BLaER1 treated with 17β-estradiol and CSF1 and Interleukin-3, amounts not matched to agents 10 nM and 100 nM (cell line): ENCODE measurements around the gene SPATA7.
A peak's percentile ranks its signal among the peaks of the same experiment; 100 is the strongest.
"Not testable (repeated sequence)": the region's sequence is repeated elsewhere in the genome, so short reads cannot be mapped to it uniquely, and the experiment has no call there.

Experiments used
- H3K27ac ChIP-seq, 11 experiments: shearing (Covaris generic); formaldehyde crosslinking; 2 replicates each; pipeline ENCODE4 v1.8.1; 2022
- H3K27me3 ChIP-seq, 11 experiments: shearing (Covaris generic); formaldehyde crosslinking; 2 replicates each; pipeline ENCODE4 v1.8.1; 2022
- H3K36me3 ChIP-seq, 11 experiments: shearing (Covaris generic); formaldehyde crosslinking; 2 replicates each; pipeline ENCODE4 v1.8.1; 2022
- H3K4me1 ChIP-seq, 10 experiments: shearing (Covaris generic); formaldehyde crosslinking; 2 replicates each; pipeline ENCODE4 v1.8.1; 2022
- H3K4me2 ChIP-seq, 11 experiments: shearing (Covaris generic); formaldehyde crosslinking; 2 replicates each; pipeline ENCODE4 v1.8.1; 2022
- H3K4me3 ChIP-seq, 10 experiments: shearing (Covaris generic); formaldehyde crosslinking; 2 replicates each; pipeline ENCODE4 v1.8.1; 2022
- H3K9ac ChIP-seq, 11 experiments: shearing (Covaris generic); formaldehyde crosslinking; 2 replicates each; pipeline ENCODE4 v1.8.1; 2022
- H3K9me3 ChIP-seq, 11 experiments: shearing (Covaris generic); formaldehyde crosslinking; replicated peaks in 1 of 11; 2 replicates each; pipeline ENCODE4 v1.8.1; 2022
- H4K20me1 ChIP-seq, 11 experiments: shearing (Covaris generic); formaldehyde crosslinking; 2 replicates each; pipeline ENCODE4 v1.8.1; 2022
- Cebpa-rat ChIP-seq, 11 experiments: shearing (Covaris generic); IDR thresholded peaks; 2 replicates each; pipeline ENCODE4 v1.8.1; 2022

The SPATA7 gene

GRCh38 chr14:88359500-88359899, 26.0 kb upstream of the SPATA7 start:
- H3K4me2 ChIP-seq = peak overlapping the region in 4 of 11 experiments; percentile 6 to 38 (median 22); a peak in 6 of 22 replicates
- TF ChIP-seq Cebpa-rat (IDR thresholded peaks at IDR 0.05) = no peak
- H4K20me1 ChIP-seq = no peaks in the 10 kb centered on the region
- peaks cover 21 to 48% (median 38%) of the 10 kb centered on the region in 11 experiments for H3K9me3 ChIP-seq
- H3K27ac ChIP-seq = no peak overlapping the region
- H3K4me1 ChIP-seq = peaks cover 0 to 17% (median 0%) of the 10 kb centered on the region in 10 experiments; a peak in 5 of 20 replicates
- peaks cover 0 to 7% (median 0%) of the 10 kb centered on the region in 11 experiments; a peak in 2 of 22 replicates for H3K36me3 ChIP-seq
- no peak overlapping the region for H3K4me3 ChIP-seq
- no peak overlapping the region for H3K9ac ChIP-seq
- H3K27me3 ChIP-seq = no peaks in the 10 kb centered on the region

- Histone ChIP-seq H3K9ac (no peak overlapping the region), H3K4me2 (no peak overlapping the region), H3K4me1 (peaks cover 0 to 16% (median 0%) of the 10 kb centered on the region in 10 experiments; a peak in 5 of 20 replicates), H3K4me3 (no peak overlapping the region), H3K27ac (no peak overlapping the region), H3K9me3 (peaks cover 13 to 37% (median 25%) of the 10 kb centered on the region in 11 experiments), H3K27me3 (no peaks in the 10 kb centered on the region), H4K20me1 (no peaks in the 10 kb centered on the region), H3K36me3 (peaks cover 0 to 7% (median 0%) of the 10 kb centered on the region in 11 experiments; a peak in 2 of 22 replicates)
- no peak for TF ChIP-seq Cebpa-rat (IDR thresholded peaks at IDR 0.05)
These were observed 21.8 kb upstream of the SPATA7 start for GRCh38 chr14:88363644-88364043.

- Histone ChIP-seq H4K20me1 (no peaks in the 10 kb centered on the region), H3K4me2 (no peak overlapping the region), H3K9me3 (peaks cover 13 to 26% (median 21%) of the 10 kb centered on the region in 11 experiments), H3K4me1 (peaks cover 0 to 5% (median 0%) of the 10 kb centered on the region in 10 experiments; a peak in 5 of 20 replicates), H3K27ac (no peak overlapping the region), H3K36me3 (peaks cover 0 to 7% (median 0%) of the 10 kb centered on the region in 11 experiments; a peak in 2 of 22 replicates), H3K27me3 (no peaks in the 10 kb centered on the region), H3K4me3 (no peak overlapping the region), H3K9ac (no peak overlapping the region)
- no peak for TF ChIP-seq Cebpa-rat (IDR thresholded peaks at IDR 0.05)
These were observed 20.6 kb upstream of the SPATA7 start for GRCh38 chr14:88364710-88365413.

GRCh38 chr14:88369496-88369895, 16.0 kb upstream of the SPATA7 start:
- Histone ChIP-seq H3K4me2 (no peak overlapping the region), H3K9ac (no peak overlapping the region), H3K4me1 (no peaks in the 10 kb centered on the region), H4K20me1 (no peaks in the 10 kb centered on the region), H3K27ac (no peak overlapping the region), H3K27me3 (no peaks in the 10 kb centered on the region), H3K9me3 (peaks cover 1 to 16% (median 7%) of the 10 kb centered on the region in 11 experiments; a peak in 18 of 22 replicates), H3K4me3 (no peak overlapping the region), H3K36me3 (no peaks in the 10 kb centered on the region)
- TF ChIP-seq Cebpa-rat (IDR thresholded peaks at IDR 0.05) = no peak

GRCh38 chr14:88379706-88380343, 5.6 kb upstream of the SPATA7 start:
- H3K9ac ChIP-seq = no peak overlapping the region

GRCh38 chr14:88380405-88380804, 5.1 kb upstream of the SPATA7 start:
- H3K9me3 ChIP-seq = peaks cover 8 to 17% (median 15%) of the 10 kb centered on the region in 11 experiments; a peak in 15 of 22 replicates
- no peak overlapping the region for H3K4me3 ChIP-seq
- peaks cover 12 to 23% (median 15%) of the 10 kb centered on the region in 10 experiments; a peak in 19 of 20 replicates for H3K4me1 ChIP-seq
- no peak overlapping the region for H3K9ac ChIP-seq
- H3K36me3 ChIP-seq = no peaks in the 10 kb centered on the region
- no peak overlapping the region for H3K27ac ChIP-seq
- H4K20me1 ChIP-seq = no peaks in the 10 kb centered on the region
- no peaks in the 10 kb centered on the region for H3K27me3 ChIP-seq
- H3K4me2 ChIP-seq = peak overlapping the region in 2 of 11 experiments; percentile 18 to 19; a peak in 1 of 22 replicates
- TF ChIP-seq Cebpa-rat (IDR thresholded peaks at IDR 0.05) = no peak

More at GRCh38 chr14:88379706-88380343, 5.6 kb upstream of the SPATA7 start:
- H3K4me1 ChIP-seq = peaks cover 12 to 21% (median 14%) of the 10 kb centered on the region in 10 experiments; a peak in 19 of 20 replicates
- peak overlapping the region in 5 of 11 experiments; percentile 2 to 19 (median 7); a peak in 2 of 22 replicates for H3K4me2 ChIP-seq
- no peak overlapping the region for H3K27ac ChIP-seq
- no peaks in the 10 kb centered on the region for H3K27me3 ChIP-seq
- H3K4me3 ChIP-seq = no peak overlapping the region
- H4K20me1 ChIP-seq = no peaks in the 10 kb centered on the region
- peaks cover 10 to 22% (median 18%) of the 10 kb centered on the region in 11 experiments; a peak in 18 of 22 replicates for H3K9me3 ChIP-seq
- TF ChIP-seq Cebpa-rat (IDR thresholded peaks at IDR 0.05) = no peak
- no peaks in the 10 kb centered on the region for H3K36me3 ChIP-seq

- not testable (repeated sequence) for H3K9me3 ChIP-seq, H3K27ac ChIP-seq, H3K36me3 ChIP-seq, H3K4me3 ChIP-seq, H4K20me1 ChIP-seq, H3K27me3 ChIP-seq, H3K4me2 ChIP-seq, H3K9ac ChIP-seq
- peaks cover 18 to 31% (median 23%) of the 10 kb centered on the region in 10 experiments for H3K4me1 ChIP-seq
These were observed 3.8 kb upstream of the SPATA7 start for GRCh38 chr14:88381634-88382033.

- Histone ChIP-seq H3K4me2 (peak overlapping the region; percentile 80 to 96 (median 91)), H3K27me3 (no peaks in the 10 kb centered on the region), H3K4me3 (peak overlapping the region; percentile 76 to 91 (median 84)), H4K20me1 (no peaks in the 10 kb centered on the region), H3K9me3 (no peaks in the 10 kb centered on the region), H3K9ac (peak overlapping the region; percentile 74 to 86 (median 83)), H3K27ac (peak overlapping the region; percentile 52 to 83 (median 72)), H3K4me1 (peaks cover 20 to 47% (median 31%) of the 10 kb centered on the region in 10 experiments), H3K36me3 (no peaks in the 10 kb centered on the region)
- TF ChIP-seq Cebpa-rat (IDR thresholded peaks at IDR 0.05) = peak in 3 of 11 experiments; percentile 23 to 56 (median 35); a peak in 3 of 22 replicates
These were observed 739 bp upstream of the SPATA7 start for GRCh38 chr14:88384718-88385117.

- H3K36me3 ChIP-seq = peaks cover 0 to 2% (median under 1%) of the 10 kb centered on the region in 11 experiments; a peak in 5 of 22 replicates
- no peaks in the 10 kb centered on the region for H3K9me3 ChIP-seq
- H3K27ac ChIP-seq = peak overlapping the region in 10 of 11 experiments; percentile 52 to 83 (median 72); a peak in 18 of 22 replicates
These were observed 868 bp downstream of the SPATA7 start for GRCh38 chr14:88386256-88386794.

More at GRCh38 chr14:88386256-88386794, 868 bp downstream of the SPATA7 start:
- Histone ChIP-seq H3K9ac (peak overlapping the region; percentile 74 to 86 (median 83)), H3K4me2 (peak overlapping the region; percentile 80 to 96 (median 91)), H4K20me1 (no peaks in the 10 kb centered on the region), H3K4me3 (peak overlapping the region; percentile 76 to 91 (median 84)), H3K27me3 (no peaks in the 10 kb centered on the region), H3K4me1 (peaks cover 20 to 54% (median 25%) of the 10 kb centered on the region in 10 experiments)
- TF ChIP-seq Cebpa-rat (IDR thresholded peaks at IDR 0.05) = no peak
